Measurements from ENCODE around the gene GMIP. TPM values are rescaled to one million over a fixed set of nuclear protein-coding genes. Genes with fewer than 3 reads are reported as not detected.

GMIP gene
- total RNA-seq, 3 donors from 2014 or later (not counting 1 experiment from before 2014, with no cell fraction given), result 134 to 188 (median 150) TPM

- Mint-ChIP-seq H3K4me1 (peaks cover 9 to 18% of the 10 kb centered on the region in 2 donors), H3K4me3 (no peak overlapping the region), H3K27ac (no peak overlapping the region), H3K9me3 (no peaks in the 10 kb centered on the region), H3K36me3 (no peaks in the 10 kb centered on the region), H3K27me3 (ENCODE audit: low read depth in 2 of 2) (no peaks in the 10 kb centered on the region)
- intact Hi-C loops (cut with micrococcal nuclease), result no loop called here
- TF ChIP-seq, protein P1, sequence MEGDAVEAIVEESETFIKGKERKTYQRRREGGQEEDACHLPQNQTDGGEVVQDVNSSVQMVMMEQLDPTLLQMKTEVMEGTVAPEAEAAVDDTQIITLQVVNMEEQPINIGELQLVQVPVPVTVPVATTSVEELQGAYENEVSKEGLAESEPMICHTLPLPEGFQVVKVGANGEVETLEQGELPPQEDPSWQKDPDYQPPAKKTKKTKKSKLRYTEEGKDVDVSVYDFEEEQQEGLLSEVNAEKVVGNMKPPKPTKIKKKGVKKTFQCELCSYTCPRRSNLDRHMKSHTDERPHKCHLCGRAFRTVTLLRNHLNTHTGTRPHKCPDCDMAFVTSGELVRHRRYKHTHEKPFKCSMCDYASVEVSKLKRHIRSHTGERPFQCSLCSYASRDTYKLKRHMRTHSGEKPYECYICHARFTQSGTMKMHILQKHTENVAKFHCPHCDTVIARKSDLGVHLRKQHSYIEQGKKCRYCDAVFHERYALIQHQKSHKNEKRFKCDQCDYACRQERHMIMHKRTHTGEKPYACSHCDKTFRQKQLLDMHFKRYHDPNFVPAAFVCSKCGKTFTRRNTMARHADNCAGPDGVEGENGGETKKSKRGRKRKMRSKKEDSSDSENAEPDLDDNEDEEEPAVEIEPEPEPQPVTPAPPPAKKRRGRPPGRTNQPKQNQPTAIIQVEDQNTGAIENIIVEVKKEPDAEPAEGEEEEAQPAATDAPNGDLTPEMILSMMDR (IDR thresholded peaks at IDR 0.05), result no peak
- Histone ChIP-seq H3K4me3 (ENCODE audit: low read length) (no peak overlapping the region), H3K27me3 (ENCODE audit: control insufficient read depth, insufficient read depth, low read length) (no peaks in the 10 kb centered on the region), H3K27ac (ENCODE audit: low read length) (no peak overlapping the region), H3K4me1 (ENCODE audit: control insufficient read depth, insufficient read depth, low read length) (peaks cover 17% of the 10 kb centered on the region), H3K9me3 (ENCODE audit: control insufficient read depth, insufficient read depth, low read length) (no peaks in the 10 kb centered on the region), H3K36me3 (ENCODE audit: control insufficient read depth, insufficient read depth, low read length) (peaks cover 48% of the 10 kb centered on the region)
- 94% methylated on average over 29 of the region's 29 CpGs for WGBS (ENCODE audit: insufficient coverage)
- DNase-seq (no peak), ATAC-seq (no peak)
Observed at GRCh38 chr19:19647037-19647835, 3.8 kb upstream of the GMIP start.

- no peaks in the 10 kb centered on the region for H3K9me3 ChIP-seq (ENCODE audit: control insufficient read depth, insufficient read depth, low read length)
- intact Hi-C loops (cut with micrococcal nuclease), result no loop called here
- Mint-ChIP-seq H3K27ac (peak overlapping the region in 1 of 2 donors; percentile 46), H3K4me3 (no peak overlapping the region), H3K4me1 (peaks cover 15 to 24% of the 10 kb centered on the region in 2 donors), H3K36me3 (no peaks in the 10 kb centered on the region), H3K27me3 (ENCODE audit: low read depth in 2 of 2) (no peaks in the 10 kb centered on the region), H3K9me3 (no peaks in the 10 kb centered on the region)
- TF ChIP-seq, protein P1 (IDR thresholded peaks at IDR 0.05), result no peak
- 95% methylated on average over 17 of the region's 17 CpGs for WGBS (ENCODE audit: insufficient coverage)
- ATAC-seq (no peak), DNase-seq (no peak)
- H3K4me3 ChIP-seq (ENCODE audit: low read length), result no peak overlapping the region
- H3K36me3 ChIP-seq (ENCODE audit: control insufficient read depth, insufficient read depth, low read length), result peaks cover 39% of the 10 kb centered on the region
- H3K27ac ChIP-seq (ENCODE audit: low read length), result no peak overlapping the region
- H3K27me3 ChIP-seq (ENCODE audit: control insufficient read depth, insufficient read depth, low read length), result no peaks in the 10 kb centered on the region
- H3K4me1 ChIP-seq (ENCODE audit: control insufficient read depth, insufficient read depth, low read length), result peaks cover 27% of the 10 kb centered on the region
Observed at GRCh38 chr19:19645233-19645870, 1.9 kb upstream of the GMIP start.

DNA sequence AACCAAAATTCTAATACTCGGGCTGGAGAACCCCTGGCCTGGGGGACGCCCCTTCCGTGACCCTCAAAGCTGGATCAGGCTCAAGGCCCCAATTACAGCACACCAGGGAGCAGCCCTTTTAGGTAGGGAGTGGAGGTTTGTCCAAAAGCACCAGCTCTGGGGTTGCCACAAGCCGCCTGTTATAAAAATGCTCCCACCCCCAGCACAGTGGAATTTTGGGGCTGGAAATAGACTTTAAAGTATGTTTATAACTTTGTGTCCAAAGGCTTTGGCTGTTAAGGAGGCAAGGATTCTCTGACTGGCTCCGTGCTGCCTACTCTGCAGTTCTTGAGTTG lies 564 bp upstream of the GMIP start:
- Histone ChIP-seq H3K4me3 (ENCODE audit: low read length) (peak overlapping the region; percentile 99), H3K36me3 (ENCODE audit: control insufficient read depth, insufficient read depth, low read length) (peaks cover 45% of the 10 kb centered on the region), H3K27me3 (ENCODE audit: control insufficient read depth, insufficient read depth, low read length) (no peaks in the 10 kb centered on the region), H3K4me1 (ENCODE audit: control insufficient read depth, insufficient read depth, low read length) (peaks cover 27% of the 10 kb centered on the region), H3K27ac (ENCODE audit: low read length) (peak overlapping the region; percentile 95), H3K9me3 (ENCODE audit: control insufficient read depth, insufficient read depth, low read length) (no peaks in the 10 kb centered on the region)
- Mint-ChIP-seq H3K27ac (peak overlapping the region; percentile 92 to 95), H3K4me1 (peaks cover 15 to 22% of the 10 kb centered on the region in 2 donors), H3K4me3 (peak overlapping the region; percentile 98), H3K27me3 (ENCODE audit: low read depth in 2 of 2) (no peaks in the 10 kb centered on the region), H3K36me3 (no peaks in the 10 kb centered on the region), H3K9me3 (no peaks in the 10 kb centered on the region)
- TF ChIP-seq, protein P1 (IDR thresholded peaks at IDR 0.05), result peak; percentile 56
- intact Hi-C loops (cut with micrococcal nuclease), result loop anchor here (1.0 kb wide), 1 partner anchor 112 kb away; no protein-coding TSS in a partner anchor
- DNase-seq (no peak), ATAC-seq (no peak)
- WGBS (ENCODE audit: insufficient coverage), result 20% methylated on average over 3 of the region's 5 CpGs

Data from natural killer cell (primary cell).